Loucy (cell line): ENCODE data around the gene CD58.
A peak's percentile ranks its signal among the peaks of the same experiment; 100 is the strongest.
"Not testable (repeated sequence)": the region's sequence is repeated elsewhere in the genome, so short reads cannot be mapped to it uniquely, and the experiment has no call there.

Experiments used
- H2AFZ ChIP-seq: fragments of 200-600 bp; sonication (generic); 2 replicates; pipeline ENCODE4 v1.6.0; 2016; ENCODE audit warnings: antibody characterized with exemption, mild to moderate bottlenecking, low read length, moderate library complexity
- H3F3A ChIP-seq: fragments of 200-600 bp; 2 replicates; pipeline ENCODE4 v1.6.0; 2016; ENCODE audit warnings: antibody characterized with exemption, low read depth, mild to moderate bottlenecking
- H3K27me3 ChIP-seq: fragments of 200-600 bp; sonication (generic); 2 replicates; pipeline ENCODE4 v1.6.1; 2014; ENCODE audit warnings: low read length, mild to moderate bottlenecking; ENCODE audit not compliant: insufficient read depth, poor library complexity, severe bottlenecking
- H3K36me3 ChIP-seq: fragments of 200-600 bp; sonication (generic); 2 replicates; pipeline ENCODE4 v1.6.1; 2016; ENCODE audit warnings: low read length; ENCODE audit not compliant: insufficient read depth
- H3K4me1 ChIP-seq: fragments of 200-600 bp; sonication (generic); 2 replicates; pipeline ENCODE4 v1.5.1; 2014; ENCODE audit warnings: low read length, mild to moderate bottlenecking; ENCODE audit not compliant: insufficient read depth, poor library complexity, severe bottlenecking
- H3K4me2 ChIP-seq: fragments of 200-600 bp; sonication (generic); 2 replicates; pipeline ENCODE4 v1.6.0; 2014; ENCODE audit warnings: antibody characterized with exemption, low read length, low read depth, mild to moderate bottlenecking; ENCODE audit not compliant: poor library complexity, severe bottlenecking
- H3K4me3 ChIP-seq: fragments of 200-600 bp; sonication (generic); 2 replicates; pipeline ENCODE4 v1.5.1; 2014; ENCODE audit warnings: low read length, mild to moderate bottlenecking, mixed read lengths; ENCODE audit not compliant: poor library complexity, severe bottlenecking
- H3K79me2 ChIP-seq: fragments of 200-600 bp; sonication (generic); 2 replicates; pipeline ENCODE4 v1.6.1; 2014; ENCODE audit warnings: low read length; ENCODE audit not compliant: insufficient read depth
- H3K9ac ChIP-seq: fragments of 200-600 bp; sonication (generic); 2 replicates; pipeline ENCODE4 v1.6.0; 2014; ENCODE audit warnings: mild to moderate bottlenecking, low read depth, low read length, moderate library complexity; ENCODE audit not compliant: poor library complexity, severe bottlenecking
- H3K9me2 ChIP-seq: fragments of 200-600 bp; sonication (generic); replicated peaks from 2 replicates; pipeline ENCODE4 v1.6.1; 2016; ENCODE audit warnings: low read depth, low read length, mixed read lengths
- H3K9me3 ChIP-seq: fragments of 200-600 bp; sonication (generic); 2 replicates; pipeline ENCODE4 v1.6.1; 2014; ENCODE audit warnings: mild to moderate bottlenecking, antibody characterized with exemption, low read length, low read depth; ENCODE audit not compliant: insufficient read depth
- H4K20me1 ChIP-seq: fragments of 200-600 bp; sonication (generic); 2 replicates; pipeline ENCODE4 v1.6.0; 2014; ENCODE audit warnings: antibody characterized with exemption, low read length, mild to moderate bottlenecking; ENCODE audit not compliant: insufficient read depth, poor library complexity, severe bottlenecking
- EZH2phosphoT487 ChIP-seq: fragments of 200-600 bp; IDR thresholded peaks from 2 replicates; pipeline ENCODE4 v1.6.1; 2018; ENCODE audit warnings: antibody characterized with exemption, mild to moderate bottlenecking, moderate library complexity, borderline replicate concordance
- TF ChIP-seq, protein P1 (sequence below): fragments of 200-600 bp; sonication (generic); conservative IDR thresholded peaks from 2 replicates; pipeline ENCODE4 v1.5.1; 2014; ENCODE audit warnings: mild to moderate bottlenecking, antibody characterized with exemption, low read length

CD58 gene

GRCh38 chr1:116564426-116564825, 6.4 kb downstream of the CD58 start:
- no peaks in the 10 kb centered on the region for H3K9me2 ChIP-seq
- H3K79me2 ChIP-seq: peaks cover 93% of the 10 kb centered on the region
- no peak overlapping the region for H3K4me2 ChIP-seq
- no peaks in the 10 kb centered on the region for H3F3A ChIP-seq
- H3K9me3 ChIP-seq: peaks cover 14% of the 10 kb centered on the region; the same call in 1 of the 2 replicates
- TF ChIP-seq EZH2phosphoT487: no peak
- TF ChIP-seq, protein P1, sequence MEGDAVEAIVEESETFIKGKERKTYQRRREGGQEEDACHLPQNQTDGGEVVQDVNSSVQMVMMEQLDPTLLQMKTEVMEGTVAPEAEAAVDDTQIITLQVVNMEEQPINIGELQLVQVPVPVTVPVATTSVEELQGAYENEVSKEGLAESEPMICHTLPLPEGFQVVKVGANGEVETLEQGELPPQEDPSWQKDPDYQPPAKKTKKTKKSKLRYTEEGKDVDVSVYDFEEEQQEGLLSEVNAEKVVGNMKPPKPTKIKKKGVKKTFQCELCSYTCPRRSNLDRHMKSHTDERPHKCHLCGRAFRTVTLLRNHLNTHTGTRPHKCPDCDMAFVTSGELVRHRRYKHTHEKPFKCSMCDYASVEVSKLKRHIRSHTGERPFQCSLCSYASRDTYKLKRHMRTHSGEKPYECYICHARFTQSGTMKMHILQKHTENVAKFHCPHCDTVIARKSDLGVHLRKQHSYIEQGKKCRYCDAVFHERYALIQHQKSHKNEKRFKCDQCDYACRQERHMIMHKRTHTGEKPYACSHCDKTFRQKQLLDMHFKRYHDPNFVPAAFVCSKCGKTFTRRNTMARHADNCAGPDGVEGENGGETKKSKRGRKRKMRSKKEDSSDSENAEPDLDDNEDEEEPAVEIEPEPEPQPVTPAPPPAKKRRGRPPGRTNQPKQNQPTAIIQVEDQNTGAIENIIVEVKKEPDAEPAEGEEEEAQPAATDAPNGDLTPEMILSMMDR: no peak
- no peak overlapping the region for H3K9ac ChIP-seq
- H3K4me1 ChIP-seq: peaks cover 63% of the 10 kb centered on the region
- H3K36me3 ChIP-seq: no peaks in the 10 kb centered on the region
- no peak overlapping the region for H2AFZ ChIP-seq
- no peak overlapping the region for H3K4me3 ChIP-seq
- peaks cover 23% of the 10 kb centered on the region for H4K20me1 ChIP-seq
- no peaks in the 10 kb centered on the region for H3K27me3 ChIP-seq

- H4K20me1 ChIP-seq: peaks cover 13% of the 10 kb centered on the region
- not testable (repeated sequence) for H3K27me3 ChIP-seq, H3K36me3 ChIP-seq, H3K9me2 ChIP-seq, H3F3A ChIP-seq, H3K4me2 ChIP-seq, H2AFZ ChIP-seq, H3K4me3 ChIP-seq, H3K9ac ChIP-seq
- peaks cover 93% of the 10 kb centered on the region for H3K79me2 ChIP-seq
- peaks cover 14% of the 10 kb centered on the region; the same call in 1 of the 2 replicates for H3K9me3 ChIP-seq
- peaks cover 51% of the 10 kb centered on the region for H3K4me1 ChIP-seq
These were observed 8.4 kb downstream of the CD58 start for GRCh38 chr1:116562465-116562864.

- Histone ChIP-seq H3K27me3 (no peaks in the 10 kb centered on the region), H3K9ac (no peak overlapping the region), H3K4me1 (peaks cover 49% of the 10 kb centered on the region), H3K9me2 (no peaks in the 10 kb centered on the region), H3F3A (no peaks in the 10 kb centered on the region), H3K79me2 (peaks cover 96% of the 10 kb centered on the region), H2AFZ (no peak overlapping the region), H3K9me3 (peaks cover 14% of the 10 kb centered on the region; the same call in 1 of the 2 replicates), H3K36me3 (no peaks in the 10 kb centered on the region), H3K4me3 (peak overlapping the region; percentile 7), H4K20me1 (peaks cover 13% of the 10 kb centered on the region), H3K4me2 (peak overlapping the region; percentile 39)
- TF ChIP-seq, protein P1: no peak
- TF ChIP-seq EZH2phosphoT487: no peak
These were observed 9.3 kb downstream of the CD58 start for GRCh38 chr1:116561563-116561962.
